ENCODE measurements around the gene PDE6G. TPM values are rescaled to one million over a fixed set of nuclear protein-coding genes. Genes with fewer than 3 reads are reported as not detected.

PDE6G gene
- total and polyA plus RNA-seq, 2 of the 13 experiments (the other 11 are each of a cell fraction or from before 2014, with no cell fraction given) = 1.4 to 6.7 TPM

GRCh38 chr17:81665205-81666091 is 9.1 kb upstream of the PDE6G start (continued):
- TF ChIP-seq ZHX1 (CRISPR knock-in tag; IDR thresholded peaks at IDR 0.05; ENCODE audit: low read depth) = 0 out of 2 replicates have a peak, but pooled peaks have one; percentile 63
- 0 out of 2 replicates have a peak, but pooled peaks have one; percentile 13 for TF ChIP-seq ELF1 (CRISPR knock-in tag; IDR thresholded peaks at IDR 0.05)
- no peak for TF ChIP-seq FOSL2 (CRISPR knock-in tag; IDR thresholded peaks at IDR 0.05)
- peak; percentile 49; the same call in 1 of the 2 replicates for TF ChIP-seq ZNF33B (CRISPR knock-in tag; IDR thresholded peaks at IDR 0.05)
- no peak for TF ChIP-seq GZF1 (CRISPR knock-in tag; IDR thresholded peaks at IDR 0.05)
- no peak for TF ChIP-seq U2AF1 (optimal IDR thresholded peaks at IDR 0.05; ENCODE audit: low read depth, low read length)
- peak; percentile 61; the same call in 1 of the 2 replicates for TF ChIP-seq ZNF224 (CRISPR knock-in tag; IDR thresholded peaks at IDR 0.05)
- TF ChIP-seq RAD51 (IDR thresholded peaks at IDR 0.05; ENCODE audit: borderline replicate concordance) = no peak
- peak; percentile 46; the same call in 1 of the 2 replicates for TF ChIP-seq ZNF670 (CRISPR knock-in tag; IDR thresholded peaks at IDR 0.05; ENCODE audit: borderline replicate concordance)
- TF ChIP-seq ZNF30 (CRISPR knock-in tag; IDR thresholded peaks at IDR 0.05) = no peak
- no peak for TF ChIP-seq PHF5A (CRISPR knock-in tag; IDR thresholded peaks at IDR 0.05; ENCODE audit: low read depth, unreplicated experiment)
- peak; percentile 60 for TF ChIP-seq RBM22 (optimal IDR thresholded peaks at IDR 0.05; ENCODE audit: low read length)
- no peak for TF ChIP-seq E2F2 (CRISPR knock-in tag; IDR thresholded peaks at IDR 0.05; ENCODE audit: borderline replicate concordance)
- TF ChIP-seq USF2 (IDR thresholded peaks at IDR 0.05; ENCODE audit: low read depth, low read length) = no peak
- TF ChIP-seq USF2 (CRISPR knock-in tag; IDR thresholded peaks at IDR 0.05; ENCODE audit: borderline replicate concordance) = no peak
- TF ChIP-seq IRF9 (CRISPR knock-in tag; IDR thresholded peaks at IDR 0.05; ENCODE audit: borderline replicate concordance) = no peak
- no peak for TF ChIP-seq ZNF569 (CRISPR knock-in tag; IDR thresholded peaks at IDR 0.05; ENCODE audit: borderline replicate concordance)
- TF ChIP-seq MLXIP (CRISPR knock-in tag; IDR thresholded peaks at IDR 0.05; ENCODE audit: borderline replicate concordance) = no peak
